Uterus (tissue), 2 donors: ENCODE data around the gene UBXN1.

Experiments used
- POLR2A ChIP-seq, 2 donors: fragments of 450-650 bp; IDR thresholded peaks; one replicate each; pipeline ENCODE4 v1.6.1; 2016; ENCODE audit warnings: antibody characterized with exemption in 2 of 2, mild to moderate bottlenecking in 1 of 2, moderate library complexity in 1 of 2
- TF ChIP-seq, protein P1 (sequence below), 4 experiments: fragments of 200-600 bp in 2 of 4; fragments of 450-650 bp in 2 of 4; sonication (generic) in 2 of 4; IDR thresholded peaks; one replicate each; pipeline ENCODE4 v1.5.1; 2016 to 2019; ENCODE audit warnings: antibody characterized with exemption in 4 of 4, mild to moderate bottlenecking in 2 of 4, moderate library complexity in 1 of 4

DNA sequence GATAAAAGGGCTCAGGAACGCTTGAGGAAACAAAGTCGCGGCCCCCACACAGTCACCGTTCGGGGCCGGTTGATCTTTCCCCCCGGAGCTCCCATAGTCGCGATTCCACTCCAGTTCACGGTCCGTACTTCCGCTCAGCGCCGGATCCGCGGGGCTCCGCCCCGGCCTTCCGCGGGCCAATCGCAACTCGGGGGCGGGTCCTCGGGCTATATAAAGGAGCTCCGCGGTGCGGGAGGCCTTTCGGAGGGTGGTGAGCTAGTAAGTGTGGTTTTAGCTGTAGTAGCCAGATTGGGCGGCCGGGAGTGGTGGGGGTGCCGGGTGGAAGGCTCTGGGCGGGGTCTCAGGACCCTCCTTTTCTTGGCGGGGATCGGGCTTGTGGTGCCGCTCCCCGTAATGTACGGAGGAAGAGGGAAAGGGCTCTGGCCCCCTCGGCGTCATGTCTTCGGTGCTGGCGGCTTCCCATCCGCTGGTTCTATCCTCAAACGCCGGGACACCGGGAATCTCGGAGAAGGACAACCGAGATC is 13.7 kb downstream of the UBXN1 start, which contains the start of the genes C11orf98 and CSKMT:
- peak; percentile 95 to 96 for TF ChIP-seq POLR2A (IDR thresholded peaks at IDR 0.05)
- TF ChIP-seq, protein P1, sequence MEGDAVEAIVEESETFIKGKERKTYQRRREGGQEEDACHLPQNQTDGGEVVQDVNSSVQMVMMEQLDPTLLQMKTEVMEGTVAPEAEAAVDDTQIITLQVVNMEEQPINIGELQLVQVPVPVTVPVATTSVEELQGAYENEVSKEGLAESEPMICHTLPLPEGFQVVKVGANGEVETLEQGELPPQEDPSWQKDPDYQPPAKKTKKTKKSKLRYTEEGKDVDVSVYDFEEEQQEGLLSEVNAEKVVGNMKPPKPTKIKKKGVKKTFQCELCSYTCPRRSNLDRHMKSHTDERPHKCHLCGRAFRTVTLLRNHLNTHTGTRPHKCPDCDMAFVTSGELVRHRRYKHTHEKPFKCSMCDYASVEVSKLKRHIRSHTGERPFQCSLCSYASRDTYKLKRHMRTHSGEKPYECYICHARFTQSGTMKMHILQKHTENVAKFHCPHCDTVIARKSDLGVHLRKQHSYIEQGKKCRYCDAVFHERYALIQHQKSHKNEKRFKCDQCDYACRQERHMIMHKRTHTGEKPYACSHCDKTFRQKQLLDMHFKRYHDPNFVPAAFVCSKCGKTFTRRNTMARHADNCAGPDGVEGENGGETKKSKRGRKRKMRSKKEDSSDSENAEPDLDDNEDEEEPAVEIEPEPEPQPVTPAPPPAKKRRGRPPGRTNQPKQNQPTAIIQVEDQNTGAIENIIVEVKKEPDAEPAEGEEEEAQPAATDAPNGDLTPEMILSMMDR (IDR thresholded peaks at IDR 0.05): peak in 1 of 4 experiments; percentile 16
